GM18511 (cell line): Measurements from ENCODE around the gene ZNF512B.
A peak's percentile ranks its signal among the peaks of the same experiment; 100 is the strongest.
"Not testable (repeated sequence)": the region's sequence is repeated elsewhere in the genome, so short reads cannot be mapped to it uniquely, and the experiment has no call there.

Experiments
- ATAC-seq: cut with Tn5 transposase; IDR thresholded peaks from one replicate; pipeline ENCODE4 v1.9.1; 2021; ENCODE audit warnings: mild to moderate bottlenecking, moderate library complexity; ENCODE audit not compliant: unreplicated experiment

The ZNF512B gene

DNA sequence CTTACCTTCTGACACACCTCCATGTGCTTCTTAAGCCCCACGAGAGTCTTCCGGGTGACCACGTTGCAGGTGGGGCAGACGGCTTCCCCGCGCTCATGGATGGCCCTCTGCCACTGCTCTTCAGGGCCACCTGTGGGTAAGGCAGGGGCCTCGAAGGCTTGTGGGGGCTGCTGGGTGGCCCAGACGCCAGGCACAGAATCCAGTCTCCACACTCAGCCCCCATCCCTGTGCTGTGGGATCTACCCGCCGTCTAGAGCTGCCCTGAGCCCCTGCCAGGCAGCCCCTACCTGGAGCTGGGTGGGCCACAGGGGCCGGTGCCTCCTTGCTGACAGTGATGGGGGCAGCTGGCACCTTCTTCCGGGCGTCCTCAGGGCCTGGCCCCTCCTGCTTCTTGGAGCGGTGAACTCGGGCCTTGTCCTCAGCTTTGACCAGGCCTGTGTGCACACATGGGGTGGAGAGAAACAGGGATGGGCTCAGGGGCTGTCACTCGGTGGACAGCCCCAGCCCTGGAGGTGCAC lies 5.9 kb downstream of the ZNF512B start:
- no peak for ATAC-seq

DNA sequence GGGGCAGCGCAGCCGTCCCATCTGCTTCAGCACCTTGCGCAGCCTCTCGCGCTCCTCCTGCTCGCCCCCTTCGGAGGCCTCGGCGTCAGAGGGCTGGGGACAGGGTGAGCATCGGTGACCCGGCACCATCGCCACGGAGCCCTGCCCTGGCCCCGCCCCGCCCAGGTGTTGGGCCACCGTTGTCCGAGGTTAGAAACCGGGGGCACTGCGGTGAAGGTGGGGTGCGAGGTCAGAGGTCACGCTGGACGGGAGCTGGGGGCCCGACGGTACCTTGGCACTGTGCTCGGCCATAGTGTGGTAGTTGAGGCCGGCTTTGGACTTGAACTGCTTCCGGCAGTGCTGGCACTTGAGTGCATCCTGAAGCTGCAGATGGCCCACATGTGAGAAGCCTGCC lies 6.4 kb downstream of the ZNF512B start:
- no peak for ATAC-seq

DNA sequence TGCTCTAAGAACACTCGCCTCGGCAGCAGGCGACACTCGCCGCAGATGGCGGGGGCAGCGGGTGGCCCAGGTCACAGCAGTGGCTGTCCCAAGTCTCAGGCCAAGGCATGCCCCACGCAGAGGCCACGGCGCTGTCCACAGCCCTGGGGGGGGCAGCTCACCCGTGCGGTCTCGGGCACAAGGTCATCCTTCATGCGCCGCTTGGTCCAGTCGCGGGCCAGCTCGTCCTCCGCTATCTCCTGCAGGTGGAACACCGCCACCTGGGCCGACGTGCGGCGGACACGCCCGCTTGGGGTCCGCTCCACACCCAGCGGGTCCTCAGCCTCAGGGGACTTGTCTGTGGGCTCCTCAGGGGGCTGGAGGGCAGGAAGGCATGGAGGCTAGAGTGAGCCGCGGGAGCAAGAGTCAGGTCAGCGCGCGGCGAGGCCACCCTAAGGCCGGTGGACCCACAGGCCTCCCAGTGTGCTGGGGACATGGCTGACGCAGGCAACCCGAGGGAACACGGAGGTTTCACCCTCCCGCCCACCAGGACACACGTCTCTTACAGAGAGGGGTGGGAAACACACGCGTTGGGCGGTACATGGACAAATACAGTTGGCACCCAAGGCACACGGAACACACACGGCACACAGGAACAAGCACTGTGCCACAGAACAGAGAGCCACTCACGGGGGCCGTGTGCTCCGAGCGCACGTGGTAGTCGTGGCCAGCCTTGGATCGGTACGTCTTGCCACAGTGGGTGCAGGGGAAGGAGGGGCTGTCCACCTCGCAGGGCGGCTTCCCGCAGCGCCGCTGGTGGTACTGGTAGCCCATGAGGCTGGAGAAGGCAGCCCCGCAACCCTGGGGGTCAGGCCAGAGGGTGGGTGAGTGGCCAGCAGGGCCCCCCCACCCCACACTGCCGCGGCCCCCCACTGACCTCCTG lies 7.0 kb downstream of the ZNF512B start:
- no peak for ATAC-seq

DNA sequence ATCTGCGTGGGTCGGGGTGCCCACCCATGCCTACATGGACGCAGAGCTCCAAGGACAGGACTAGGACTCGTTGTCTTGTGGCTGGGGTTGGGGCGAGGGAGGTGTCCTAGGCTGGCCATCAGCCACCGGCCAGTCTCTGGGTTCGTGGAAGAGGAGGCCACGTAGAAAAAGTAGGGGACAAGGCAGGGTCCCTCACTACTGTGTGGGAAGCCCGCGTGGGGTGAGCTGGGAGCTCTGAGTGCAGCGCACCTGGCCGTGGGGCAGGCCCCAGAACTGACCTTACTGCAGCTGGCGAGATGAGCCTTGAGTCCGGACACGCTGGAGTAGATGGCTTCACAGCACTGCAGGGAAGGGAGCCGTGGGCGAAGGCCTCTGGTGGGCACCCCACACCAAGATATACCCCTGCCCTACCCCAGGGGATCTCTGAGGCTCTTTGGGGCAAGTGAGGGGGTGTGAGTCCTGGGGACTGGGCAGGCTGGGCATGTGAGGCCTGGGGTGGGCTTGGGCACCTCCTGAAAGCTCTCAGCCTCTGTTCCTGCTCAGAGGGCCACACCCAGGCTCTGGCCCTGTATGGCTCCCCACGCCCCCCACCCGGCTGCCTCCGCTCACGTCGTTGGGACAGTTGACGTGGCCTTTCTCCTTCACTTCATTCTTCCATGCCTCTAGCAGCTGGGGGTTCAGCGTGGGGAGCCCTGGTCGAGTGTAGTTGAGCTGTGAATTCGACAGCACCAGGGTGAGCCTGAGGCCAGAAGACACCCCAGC lies 7.9 kb downstream of the ZNF512B start:
- ATAC-seq = no peak

DNA sequence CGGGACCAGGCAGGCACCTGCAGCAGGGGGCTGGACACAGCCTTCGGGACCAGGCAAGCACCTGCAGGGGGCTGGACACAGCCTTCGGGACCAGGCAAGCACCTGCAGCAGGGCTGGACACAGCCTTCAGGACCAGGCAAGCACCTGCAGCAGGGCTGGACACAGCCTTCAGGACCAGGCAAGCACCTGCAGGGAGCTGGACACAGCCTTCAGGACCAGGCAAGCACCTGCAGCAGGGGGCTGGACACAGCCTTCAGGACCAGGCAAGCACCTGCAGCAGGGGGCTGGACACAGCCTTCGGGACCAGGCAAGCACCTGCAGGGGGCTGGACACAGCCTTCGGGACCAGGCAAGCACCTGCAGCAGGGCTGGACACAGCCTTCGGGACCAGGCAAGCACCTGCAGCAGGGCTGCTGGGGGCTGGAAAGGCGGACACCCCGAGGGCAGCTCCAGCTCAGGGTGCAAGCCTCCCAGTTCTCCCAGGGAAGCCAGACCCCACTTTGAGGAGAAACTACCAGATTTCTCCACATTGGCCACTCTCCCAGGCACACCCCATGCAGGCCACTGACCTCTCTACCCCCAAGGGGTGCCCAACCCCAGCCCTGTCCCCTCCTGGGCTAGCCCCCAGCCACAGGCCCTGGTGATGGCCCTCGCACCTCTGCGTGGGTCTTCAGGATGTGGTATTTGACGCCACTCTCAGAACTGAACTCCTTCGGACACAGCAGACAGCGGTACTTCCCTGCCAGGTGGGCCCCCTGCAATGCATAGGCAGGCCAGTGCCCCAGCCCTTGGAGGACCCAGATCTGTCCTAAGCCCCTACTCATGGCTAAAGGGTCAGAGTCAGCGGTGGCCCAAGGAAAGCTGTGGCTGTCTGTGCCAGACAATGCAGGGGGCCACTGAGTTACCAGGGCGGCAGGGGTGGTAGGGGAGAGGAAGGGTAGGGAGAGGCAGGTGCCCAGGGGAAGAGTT lies 8.8 kb downstream of the ZNF512B start:
- not testable (repeated sequence) for ATAC-seq

DNA sequence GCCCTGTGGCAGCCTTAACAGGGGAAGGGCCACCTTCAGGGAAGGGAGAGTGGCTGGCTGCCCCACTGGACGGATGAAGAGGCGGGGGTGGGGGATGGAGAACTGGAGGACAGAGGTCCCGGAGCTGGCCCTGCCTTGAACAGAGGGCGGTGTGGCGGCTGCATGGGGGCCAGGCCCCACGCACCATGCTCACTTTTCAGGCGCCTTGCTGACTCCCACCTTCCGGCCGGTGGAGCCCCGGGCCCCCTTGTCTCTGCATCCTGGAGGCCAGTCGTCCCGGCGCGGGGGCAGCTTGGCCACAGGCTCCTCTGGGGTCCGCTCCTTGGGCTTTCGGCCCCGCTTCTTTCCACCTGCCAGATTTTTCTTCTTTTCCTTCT lies 10.0 kb downstream of the ZNF512B start:
- no peak for ATAC-seq

DNA sequence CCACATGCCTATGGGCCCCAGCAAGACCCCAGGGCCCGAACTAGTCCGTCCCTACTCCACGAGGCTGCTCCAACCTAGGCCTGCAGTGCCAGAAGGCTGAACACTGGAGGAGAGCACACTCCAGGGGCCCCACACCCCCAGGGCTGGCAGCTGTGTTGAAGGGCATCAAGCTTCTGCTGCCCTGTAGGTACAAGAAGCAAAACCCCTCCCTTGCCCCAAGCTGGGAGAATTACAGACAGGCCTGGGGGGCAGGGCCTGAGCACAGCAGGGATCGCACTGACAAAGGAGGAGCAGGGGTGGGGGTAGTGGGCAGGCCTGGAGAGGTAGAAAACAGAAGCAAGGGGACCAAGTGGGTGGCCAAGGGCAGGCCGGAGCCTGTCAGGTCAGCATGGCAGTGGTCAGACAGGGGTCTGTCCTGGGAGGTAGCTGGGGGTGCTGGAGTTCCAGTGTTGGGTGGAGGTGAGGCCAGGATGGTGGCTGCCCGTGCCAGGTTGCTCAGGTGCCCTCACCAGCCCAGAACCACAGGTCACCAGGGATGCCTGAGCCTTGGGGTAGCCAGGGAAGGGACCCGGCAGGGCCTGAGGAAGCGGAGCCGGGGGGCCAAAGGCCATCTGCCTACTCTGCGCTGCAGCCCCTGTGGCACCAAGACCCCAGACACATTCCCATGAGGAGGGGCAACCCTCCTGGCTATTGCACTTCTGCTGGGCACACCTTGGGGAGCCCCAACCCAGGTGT lies 10.6 kb downstream of the ZNF512B start:
- ATAC-seq = no peak

DNA sequence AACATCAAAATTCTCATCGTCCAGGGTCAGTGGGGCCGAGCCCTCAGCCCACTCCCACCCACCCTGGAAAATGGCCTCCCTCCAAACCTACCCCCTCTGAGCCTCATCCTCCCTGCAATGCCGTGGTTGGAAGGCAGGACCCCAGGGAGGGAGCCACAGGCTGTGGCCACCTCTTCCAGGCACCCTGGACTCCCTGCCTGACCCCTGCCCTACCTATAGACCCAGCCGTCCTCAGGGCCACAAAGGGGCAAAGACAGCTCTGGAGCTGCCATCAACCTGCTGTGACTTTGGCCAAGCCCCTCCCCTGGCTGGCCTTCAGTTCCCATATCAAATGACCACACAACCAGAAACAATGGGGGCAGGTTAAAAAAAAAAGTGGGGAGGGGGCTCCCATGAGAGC lies 11.3 kb downstream of the ZNF512B start:
- no peak for ATAC-seq

DNA sequence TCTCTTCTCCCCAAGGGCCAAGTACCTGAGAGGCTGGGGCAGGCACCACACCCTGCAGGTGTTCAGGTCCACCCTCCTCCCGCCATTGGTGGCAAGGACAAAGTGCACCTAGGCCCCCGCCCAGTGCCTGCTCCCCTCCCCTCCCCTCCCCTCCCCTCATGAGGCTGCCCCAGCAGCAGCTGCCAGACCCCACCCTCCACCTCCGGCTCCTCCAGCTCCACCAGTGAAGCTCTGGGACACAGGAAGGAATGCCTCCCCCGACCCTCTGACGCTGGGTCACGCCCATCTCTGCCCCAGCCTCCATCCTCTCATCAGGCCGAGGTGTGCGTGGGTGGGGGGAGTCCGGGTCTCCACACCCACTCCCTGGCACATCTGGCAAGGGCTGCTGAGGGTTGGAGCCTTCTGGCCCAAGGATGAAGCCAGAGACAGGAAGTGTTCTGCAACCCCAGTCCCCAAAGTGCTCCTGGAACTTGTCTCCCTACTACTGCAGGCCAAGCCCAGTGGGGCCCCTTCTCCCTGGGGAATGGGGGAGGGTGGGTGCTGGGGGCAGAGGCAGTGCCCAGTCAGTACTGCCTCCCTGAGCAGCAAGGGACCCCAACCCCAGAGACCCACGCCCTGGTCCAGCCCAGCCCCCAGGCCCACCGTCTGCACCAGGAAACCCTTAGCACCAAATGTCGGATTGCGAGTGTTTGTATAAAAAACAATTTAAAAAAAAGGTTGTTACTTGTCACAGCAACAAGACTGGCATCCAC lies 11.9 kb downstream of the ZNF512B start:
- ATAC-seq = no peak

DNA sequence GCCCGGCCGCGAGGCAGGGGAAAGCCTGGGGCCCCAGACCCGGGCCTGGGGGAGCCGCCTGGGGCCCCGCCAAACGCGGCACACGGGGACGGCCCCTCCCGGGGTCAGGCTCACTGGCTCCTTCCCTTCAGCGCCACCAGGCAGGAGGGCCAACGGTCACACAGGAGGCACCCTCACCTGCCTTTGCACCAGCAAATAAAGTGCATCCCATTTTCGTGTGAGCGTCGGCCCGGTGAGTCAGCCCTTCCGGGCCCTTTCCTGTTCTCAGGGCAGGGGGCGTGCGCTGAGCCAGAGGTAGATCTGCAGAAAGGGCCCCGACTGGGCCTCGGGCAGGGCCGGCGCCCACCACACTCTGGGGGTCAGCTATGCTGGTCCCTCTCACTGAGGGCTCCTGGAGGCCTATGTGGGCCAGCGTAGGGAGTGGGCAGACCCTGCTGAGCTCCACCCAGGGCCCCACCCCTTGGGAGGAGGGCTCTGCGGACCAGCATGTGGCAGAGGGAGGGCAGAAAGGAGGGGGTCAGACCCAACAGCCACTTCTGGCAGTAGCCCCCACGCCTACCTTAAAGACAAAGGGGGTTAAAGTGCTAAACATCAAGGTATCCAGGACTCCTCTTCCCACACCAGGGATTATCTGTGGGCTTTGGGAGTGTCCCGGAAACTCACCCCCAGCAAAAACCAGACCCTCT lies 12.6 kb downstream of the ZNF512B start:
- ATAC-seq = no peak

DNA sequence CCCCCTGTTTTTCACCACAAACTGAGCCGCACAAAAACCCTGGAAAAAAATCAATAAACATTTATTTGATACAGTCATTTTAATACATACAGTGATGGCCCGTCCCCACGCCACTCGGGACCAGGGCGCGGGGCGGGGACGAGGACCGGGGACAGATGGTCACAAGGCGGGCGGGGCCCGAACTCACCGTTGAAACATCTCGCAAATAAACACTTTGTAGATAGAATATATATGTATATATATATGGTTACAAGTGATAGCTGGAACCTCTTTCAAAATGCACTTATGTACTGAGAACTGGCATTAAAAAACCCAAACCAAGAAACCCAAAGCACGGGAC lies 13.1 kb downstream of the ZNF512B start:
- ATAC-seq = peak; percentile 10

DNA sequence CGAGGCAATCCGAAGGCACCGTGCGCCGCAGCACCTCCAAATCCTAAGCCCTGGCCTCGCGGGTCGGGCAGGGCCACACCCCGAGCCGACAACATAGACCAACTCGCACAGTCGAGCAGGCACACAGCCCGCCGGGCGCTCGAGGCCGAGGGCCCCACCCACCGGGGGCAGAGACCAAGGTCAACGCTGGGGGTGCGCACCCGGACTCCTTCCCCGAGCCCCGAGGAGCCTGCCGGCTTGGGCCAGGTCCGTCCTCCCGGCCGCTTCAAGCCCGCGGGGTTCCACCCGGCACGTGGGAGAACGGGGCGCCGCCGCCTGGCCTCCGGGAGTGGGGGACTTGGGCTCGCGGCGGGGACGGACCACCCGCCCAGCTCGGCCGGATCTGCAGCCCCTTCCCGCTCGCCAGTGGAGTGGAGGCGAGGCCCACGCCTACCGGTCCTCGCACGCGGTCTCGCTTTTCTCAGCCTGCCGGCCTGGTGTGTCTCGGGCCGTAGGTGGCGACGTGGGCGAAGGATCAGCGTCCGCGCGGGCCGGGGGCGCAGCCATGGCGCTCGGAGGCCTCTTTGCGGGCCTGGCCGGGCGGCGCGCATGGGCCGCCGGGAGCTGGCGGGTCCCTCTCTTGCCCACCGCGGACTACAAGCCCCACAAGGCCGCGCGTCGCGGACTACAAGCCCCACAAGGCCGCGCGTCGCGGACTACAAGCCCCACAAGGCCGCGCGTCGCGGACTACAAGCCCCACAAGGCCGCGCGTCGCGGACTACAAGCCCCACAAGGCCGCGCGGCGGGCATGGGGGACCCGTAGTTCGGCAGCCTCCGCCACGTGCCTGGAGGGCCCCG lies 13.7 kb downstream of the ZNF512B start, which contains the start of gene UCKL1:
UCKL1 (minus strand) TSS at position 590 of the 837 bp plus-strand sequence; CDS start at position 546, 44 bp downstream.
- peak; percentile 76 for ATAC-seq

DNA sequence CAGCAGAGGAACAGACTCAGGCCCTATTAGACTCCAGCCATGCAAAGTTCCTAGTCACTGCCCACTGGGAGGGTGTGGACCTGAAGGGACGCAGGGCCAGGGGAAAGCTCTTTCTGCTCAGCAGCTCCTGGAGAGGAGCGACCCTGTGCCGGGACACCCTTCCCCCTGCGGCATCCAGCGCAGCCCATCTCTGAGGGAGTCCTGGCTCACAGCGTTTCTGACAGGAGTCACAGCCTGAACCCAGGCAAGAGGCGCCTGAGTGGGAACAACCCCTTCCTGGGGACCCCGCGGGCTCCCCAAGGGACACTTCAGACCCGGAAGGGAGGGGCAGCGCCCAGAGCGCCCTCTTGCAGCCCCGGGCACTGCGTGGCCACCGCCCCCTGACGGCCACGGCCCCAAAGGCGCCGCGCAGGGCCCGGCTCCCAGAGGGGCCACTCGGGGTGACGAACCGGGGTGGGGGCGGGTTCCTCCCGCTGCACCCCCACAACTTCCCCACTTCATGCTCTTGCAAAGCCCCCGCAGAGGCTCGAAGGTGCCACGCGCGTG lies 14.4 kb downstream of the ZNF512B start:
- ATAC-seq = peak; percentile 28

DNA sequence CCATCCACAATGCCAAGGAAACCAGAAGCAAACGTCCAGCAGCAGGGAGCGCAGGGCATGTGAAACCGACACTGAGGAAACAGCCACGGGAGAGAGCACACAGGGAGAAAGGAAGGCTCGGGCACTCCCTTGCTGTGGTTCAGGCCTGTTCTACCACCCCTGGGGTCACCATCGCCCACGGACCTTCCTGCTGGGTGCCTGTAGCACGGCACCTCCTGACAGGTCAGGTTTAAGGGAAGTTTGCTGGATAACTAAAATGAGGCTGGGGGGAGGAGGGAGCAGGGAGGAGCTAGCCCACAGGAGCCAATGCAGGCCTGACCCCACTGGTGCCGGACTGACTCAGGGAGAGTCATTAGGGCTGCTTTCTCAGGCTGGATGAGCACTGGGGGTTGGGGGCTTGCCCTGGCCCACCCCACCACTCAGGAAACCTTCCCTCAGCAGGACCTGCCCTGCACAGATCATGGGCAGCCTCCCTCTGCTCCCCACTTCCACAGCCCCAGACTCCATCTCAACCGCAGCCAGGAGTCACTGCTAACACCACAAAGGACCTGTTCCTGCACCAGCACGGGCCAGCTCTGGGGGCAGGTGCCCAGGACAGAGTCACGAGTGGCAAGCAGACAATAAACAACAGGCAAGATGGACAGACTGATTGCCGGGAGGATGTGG lies 15.8 kb downstream of the ZNF512B start:
- ATAC-seq = no peak

DNA sequence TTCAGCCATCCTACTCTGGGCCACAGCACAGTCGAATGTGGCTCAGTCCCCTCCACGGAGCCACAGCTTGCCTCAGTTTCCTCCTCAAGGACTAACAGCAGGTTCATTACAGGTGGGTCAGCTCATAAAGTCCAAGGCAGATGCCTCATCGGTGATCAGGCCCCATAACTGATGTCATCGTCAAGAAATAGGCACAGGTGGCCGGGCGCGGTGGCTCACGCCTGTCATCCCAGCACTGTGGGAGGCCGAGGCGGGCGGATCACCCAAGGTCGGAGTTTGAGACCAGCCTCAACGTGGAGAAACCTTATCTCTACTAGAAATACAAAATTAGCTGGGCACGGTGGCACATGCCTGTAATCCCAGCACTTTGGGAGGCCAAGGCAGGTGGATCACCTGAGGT lies 17.0 kb downstream of the ZNF512B start:
- ATAC-seq = no peak

DNA sequence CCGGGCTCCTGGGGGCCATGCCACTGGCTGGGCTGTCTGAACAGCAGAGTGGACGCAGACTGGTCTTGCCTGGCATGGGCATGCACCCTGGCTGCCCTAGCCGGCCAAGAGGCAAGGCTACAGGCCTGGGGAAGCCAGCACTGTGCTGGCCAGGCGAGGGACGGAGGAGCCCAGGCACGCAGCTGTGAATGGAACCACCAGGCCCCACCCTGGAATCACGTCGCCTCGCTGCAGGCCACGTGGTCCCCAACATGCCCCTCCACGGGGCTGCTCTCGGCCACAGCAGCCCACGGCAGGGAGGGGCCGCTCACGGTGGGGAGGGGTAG lies 17.6 kb downstream of the ZNF512B start:
- no peak for ATAC-seq
